ENCODE measurements around the gene FTSJ3.

GRCh38 chr17:63786971-63787711, 40.3 kb downstream of the FTSJ3 start:
- no peak for TF ChIP-seq CTCF (tag by site-specific recombination; IDR thresholded peaks at IDR 0.05)
- no peak for TF ChIP-seq SETDB1 (IDR thresholded peaks at IDR 0.05; ENCODE audit: insufficient read length, low read length)
- TF ChIP-seq ZBTB21 (tag by site-specific recombination; IDR thresholded peaks at IDR 0.05) = no peak
- TF ChIP-seq ZNF660 (tag by site-specific recombination; IDR thresholded peaks at IDR 0.05) = no peak

Measured in HEK293 (cell line).